GM23338 (cell line): Measurements from ENCODE around the gene YBX2. TPM values are rescaled to one million over a fixed set of nuclear protein-coding genes. Genes with fewer than 3 reads are reported as not detected.

Source experiments
- ATAC-seq: fragments of 200-7000 bp; cut with Tn5 transposase; 3 replicates; pipeline ENCODE4 v1.9.1; 2020
- DNase-seq: peaks from one replicate; pipeline ENCODE4 v3.0.0-alpha.2; 2015; ENCODE audit warnings: low spot score
- H2AFZ ChIP-seq: fragments of 200-600 bp; sonication (generic); 2 replicates; pipeline ENCODE4 v1.8.0; 2016; ENCODE audit warnings: antibody characterized with exemption, mild to moderate bottlenecking, moderate library complexity
- H3F3A ChIP-seq: fragments of 200-600 bp; sonication (generic); replicated peaks from 2 replicates; pipeline ENCODE4 v1.8.0; 2017; ENCODE audit warnings: antibody characterized with exemption, mixed run types, low read depth
- H3K27ac ChIP-seq: fragments of 200-600 bp; sonication (generic); 2 replicates; pipeline ENCODE4 v1.6.1; 2016; ENCODE audit warnings: low read depth
- H3K27me3 ChIP-seq: fragments of 200-600 bp; sonication (generic); 2 replicates; pipeline ENCODE4 v1.8.0; 2016; ENCODE audit warnings: mild to moderate bottlenecking, mixed run types, moderate library complexity; ENCODE audit not compliant: insufficient read depth
- H3K36me3 ChIP-seq: fragments of 200-600 bp; sonication (generic); 2 replicates; pipeline ENCODE4 v1.8.0; 2016; ENCODE audit warnings: mild to moderate bottlenecking; ENCODE audit not compliant: insufficient read depth
- H3K4me1 ChIP-seq: fragments of 200-600 bp; sonication (generic); 2 replicates; pipeline ENCODE4 v1.8.0; 2016; ENCODE audit warnings: mild to moderate bottlenecking, moderate library complexity; ENCODE audit not compliant: insufficient read depth
- H3K4me2 ChIP-seq: fragments of 200-600 bp; sonication (generic); 2 replicates; pipeline ENCODE4 v1.7.1; 2017; ENCODE audit warnings: mixed run types
- H3K4me3 ChIP-seq: fragments of 200-600 bp; sonication (generic); 2 replicates; pipeline ENCODE4 v1.6.1; 2016; ENCODE audit warnings: mixed run types
- H3K79me2 ChIP-seq: fragments of 200-600 bp; sonication (generic); replicated peaks from 2 replicates; pipeline ENCODE4 v1.8.0; 2017; ENCODE audit warnings: mild to moderate bottlenecking; ENCODE audit not compliant: insufficient read depth
- H3K9me2 ChIP-seq: fragments of 200-600 bp; sonication (generic); 2 replicates; pipeline ENCODE4 v1.8.0; 2017; ENCODE audit not compliant: insufficient read depth
- H4K20me1 ChIP-seq: fragments of 200-600 bp; sonication (generic); replicated peaks from 2 replicates; pipeline ENCODE4 v1.8.0; 2017; ENCODE audit warnings: mild to moderate bottlenecking; ENCODE audit not compliant: insufficient read depth
- H3K27ac Mint-ChIP-seq: 2 replicates; pipeline ENCODE4 v1.8.0; 2020; ENCODE audit warnings: inconsistent platforms, mild to moderate bottlenecking, moderate library complexity, mixed read lengths
- H3K27me3 Mint-ChIP-seq: 3 replicates; pipeline ENCODE4 v1.8.0; 2022; ENCODE audit warnings: low read depth, mild to moderate bottlenecking, moderate library complexity, mixed read lengths, inconsistent platforms; ENCODE audit not compliant: insufficient read depth, poor library complexity
- H3K36me3 Mint-ChIP-seq: 3 replicates; pipeline ENCODE4 v1.8.0; 2021; ENCODE audit warnings: low read depth, mild to moderate bottlenecking, inconsistent platforms, moderate library complexity, mixed read lengths
- H3K4me1 Mint-ChIP-seq: 3 replicates; pipeline ENCODE4 v1.8.0; 2020; ENCODE audit warnings: mild to moderate bottlenecking, inconsistent platforms, mixed read lengths
- H3K4me3 Mint-ChIP-seq: 3 replicates; pipeline ENCODE4 v1.8.0; 2021; ENCODE audit warnings: moderate library complexity, mild to moderate bottlenecking, inconsistent platforms, mixed read lengths
- H3K9me3 Mint-ChIP-seq: 3 replicates; pipeline ENCODE4 v1.8.0; 2020; ENCODE audit warnings: moderate library complexity, mild to moderate bottlenecking, inconsistent platforms, mixed read lengths
- CREB1 ChIP-seq: fragments of 250-450 bp; sonication (Bioruptor Pico); IDR thresholded peaks from 2 replicates; pipeline ENCODE4 v1.5.0; 2020; ENCODE audit warnings: low read depth, mild to moderate bottlenecking, moderate library complexity
- EZH2 ChIP-seq: fragments of 200-600 bp; sonication (generic); IDR thresholded peaks from one replicate; pipeline ENCODE4 v1.8.0; 2017; ENCODE audit warnings: antibody characterized with exemption, mild to moderate bottlenecking, low read depth; ENCODE audit not compliant: unreplicated experiment
- EZH2phosphoT487 ChIP-seq: fragments of 200-600 bp; sonication (generic); IDR thresholded peaks from one replicate; pipeline ENCODE4 v1.8.1; 2018; ENCODE audit warnings: antibody characterized with exemption; ENCODE audit not compliant: unreplicated experiment
- JUNB ChIP-seq: IDR thresholded peaks from one replicate; pipeline ENCODE4 v1.6.1; 2016; ENCODE audit warnings: antibody characterized with exemption; ENCODE audit not compliant: unreplicated experiment
- POLR2AphosphoS5 ChIP-seq: IDR thresholded peaks from 2 replicates; pipeline ENCODE4 v1.6.1; 2016; ENCODE audit warnings: antibody characterized with exemption, low read depth
- STAT1 ChIP-seq: IDR thresholded peaks from one replicate; pipeline ENCODE4 v1.6.1; 2016; ENCODE audit warnings: antibody characterized with exemption; ENCODE audit not compliant: unreplicated experiment
- ZNF114 ChIP-seq: fragments of 250-450 bp; sonication (Bioruptor Pico); IDR thresholded peaks from 2 replicates; pipeline ENCODE4 v1.5.0; 2020; ENCODE audit warnings: mild to moderate bottlenecking, moderate library complexity
- ZNF331 ChIP-seq: fragments of 250-450 bp; sonication (Bioruptor Pico); IDR thresholded peaks from 2 replicates; pipeline ENCODE4 v1.5.0; 2020; ENCODE audit warnings: low read depth, mild to moderate bottlenecking, moderate library complexity
- polyA plus RNA-seq: library from polyadenylated mRNA; unstranded; fragments of >200 nt; fragmentation: Nextera tagmentation; extraction: Ambion mirVana; gene quantifications from 2 replicates; pipeline ENCODE4 v1.2.1, GENCODE V29; 2016
- total RNA-seq: library from RNA; depleted of rRNA; stranded (reverse); fragments of >200 nt; shearing (Covaris generic); gene quantifications from 2 replicates; pipeline ENCODE4 v1.2.3, GENCODE V29; 2014
- TF ChIP-seq, protein P1 (sequence below): IDR thresholded peaks from 2 replicates; pipeline ENCODE4 v1.6.1; 2016; ENCODE audit warnings: antibody characterized with exemption
- TF ChIP-seq, protein P2 (sequence below), 2 experiments: fragments of 200-600 bp in 1 of 2; sonication (generic) in 1 of 2; conservative IDR thresholded peaks; 2 replicates each; pipeline versions ENCODE4 v1.5.1 to v1.6.1; 2016 to 2017; ENCODE audit warnings: antibody characterized with exemption in 2 of 2, low read depth in 2 of 2, mild to moderate bottlenecking in 2 of 2, moderate library complexity in 1 of 2
- TF ChIP-seq, protein P3 (sequence below): fragments of 250-450 bp; sonication (Bioruptor Pico); IDR thresholded peaks from 2 replicates; pipeline ENCODE4 v1.5.0; 2020; ENCODE audit warnings: mild to moderate bottlenecking, moderate library complexity
- TF ChIP-seq, protein P4 (sequence below): IDR thresholded peaks from one replicate; pipeline ENCODE4 v1.6.1; 2018; ENCODE audit warnings: antibody characterized with exemption; ENCODE audit not compliant: unreplicated experiment

The YBX2 gene
- total and polyA plus RNA-seq, 2 experiments from 2014 or later, result 22.5 to 36.5 TPM

DNA sequence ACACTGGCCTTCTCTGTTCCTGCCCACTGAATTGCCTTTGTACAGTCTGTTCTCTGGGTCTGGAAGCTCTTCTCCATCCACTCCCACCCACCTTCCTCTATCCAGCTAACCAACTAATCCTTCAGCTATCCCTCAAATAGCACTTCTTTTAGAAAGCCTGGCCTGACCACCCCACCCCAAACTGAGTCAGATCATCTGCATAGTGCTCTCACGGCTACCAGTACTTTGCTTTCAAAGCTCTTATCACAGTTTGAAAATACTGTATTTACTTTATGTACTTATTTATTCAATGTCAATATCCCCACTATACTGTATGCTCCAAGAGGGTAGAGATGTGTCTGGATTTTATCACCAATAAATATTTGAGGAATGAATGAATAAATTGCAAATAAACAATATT, 27.7 kb downstream of the YBX2 start:
- no peak overlapping the region for H3K4me3 ChIP-seq
- peaks cover 15% of the 10 kb centered on the region for H3F3A ChIP-seq
- no peaks in the 10 kb centered on the region for H3K27me3 ChIP-seq
- peaks cover 20% of the 10 kb centered on the region for H3K27me3 Mint-ChIP-seq
- DNase-seq (no peak), ATAC-seq (no peak)
- H3K4me3 Mint-ChIP-seq, result no peak overlapping the region; the same call in 2 of the 3 replicates
- no peaks in the 10 kb centered on the region for H3K36me3 ChIP-seq
- H3K4me1 ChIP-seq, result peaks cover 9% of the 10 kb centered on the region
- no peak overlapping the region for H3K27ac ChIP-seq
- H3K9me3 Mint-ChIP-seq, result no peaks in the 10 kb centered on the region; the same call in 2 of the 3 replicates
- H3K4me2 ChIP-seq, result no peak overlapping the region
- H4K20me1 ChIP-seq, result no peaks in the 10 kb centered on the region
- H3K27ac Mint-ChIP-seq, result no peak overlapping the region
- TF ChIP-seq EZH2, result no peak
- TF ChIP-seq ZNF331 (CRISPR knock-in tag), result no peak
- no peak for TF ChIP-seq STAT1
- TF ChIP-seq CREB1 (CRISPR knock-in tag), result no peak
- no peak for TF ChIP-seq ZNF114 (CRISPR knock-in tag)
- TF ChIP-seq, protein P1, sequence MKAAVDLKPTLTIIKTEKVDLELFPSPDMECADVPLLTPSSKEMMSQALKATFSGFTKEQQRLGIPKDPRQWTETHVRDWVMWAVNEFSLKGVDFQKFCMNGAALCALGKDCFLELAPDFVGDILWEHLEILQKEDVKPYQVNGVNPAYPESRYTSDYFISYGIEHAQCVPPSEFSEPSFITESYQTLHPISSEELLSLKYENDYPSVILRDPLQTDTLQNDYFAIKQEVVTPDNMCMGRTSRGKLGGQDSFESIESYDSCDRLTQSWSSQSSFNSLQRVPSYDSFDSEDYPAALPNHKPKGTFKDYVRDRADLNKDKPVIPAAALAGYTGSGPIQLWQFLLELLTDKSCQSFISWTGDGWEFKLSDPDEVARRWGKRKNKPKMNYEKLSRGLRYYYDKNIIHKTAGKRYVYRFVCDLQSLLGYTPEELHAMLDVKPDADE, result no peak
- TF ChIP-seq JUNB, result no peak
- TF ChIP-seq, protein P2, sequence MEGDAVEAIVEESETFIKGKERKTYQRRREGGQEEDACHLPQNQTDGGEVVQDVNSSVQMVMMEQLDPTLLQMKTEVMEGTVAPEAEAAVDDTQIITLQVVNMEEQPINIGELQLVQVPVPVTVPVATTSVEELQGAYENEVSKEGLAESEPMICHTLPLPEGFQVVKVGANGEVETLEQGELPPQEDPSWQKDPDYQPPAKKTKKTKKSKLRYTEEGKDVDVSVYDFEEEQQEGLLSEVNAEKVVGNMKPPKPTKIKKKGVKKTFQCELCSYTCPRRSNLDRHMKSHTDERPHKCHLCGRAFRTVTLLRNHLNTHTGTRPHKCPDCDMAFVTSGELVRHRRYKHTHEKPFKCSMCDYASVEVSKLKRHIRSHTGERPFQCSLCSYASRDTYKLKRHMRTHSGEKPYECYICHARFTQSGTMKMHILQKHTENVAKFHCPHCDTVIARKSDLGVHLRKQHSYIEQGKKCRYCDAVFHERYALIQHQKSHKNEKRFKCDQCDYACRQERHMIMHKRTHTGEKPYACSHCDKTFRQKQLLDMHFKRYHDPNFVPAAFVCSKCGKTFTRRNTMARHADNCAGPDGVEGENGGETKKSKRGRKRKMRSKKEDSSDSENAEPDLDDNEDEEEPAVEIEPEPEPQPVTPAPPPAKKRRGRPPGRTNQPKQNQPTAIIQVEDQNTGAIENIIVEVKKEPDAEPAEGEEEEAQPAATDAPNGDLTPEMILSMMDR (conservative IDR thresholded peaks at IDR 0.05; ENCODE audit: low read depth in 2 of 2), result no peak
- TF ChIP-seq EZH2phosphoT487, result no peak
- no peak for TF ChIP-seq POLR2AphosphoS5
- TF ChIP-seq, protein P3, sequence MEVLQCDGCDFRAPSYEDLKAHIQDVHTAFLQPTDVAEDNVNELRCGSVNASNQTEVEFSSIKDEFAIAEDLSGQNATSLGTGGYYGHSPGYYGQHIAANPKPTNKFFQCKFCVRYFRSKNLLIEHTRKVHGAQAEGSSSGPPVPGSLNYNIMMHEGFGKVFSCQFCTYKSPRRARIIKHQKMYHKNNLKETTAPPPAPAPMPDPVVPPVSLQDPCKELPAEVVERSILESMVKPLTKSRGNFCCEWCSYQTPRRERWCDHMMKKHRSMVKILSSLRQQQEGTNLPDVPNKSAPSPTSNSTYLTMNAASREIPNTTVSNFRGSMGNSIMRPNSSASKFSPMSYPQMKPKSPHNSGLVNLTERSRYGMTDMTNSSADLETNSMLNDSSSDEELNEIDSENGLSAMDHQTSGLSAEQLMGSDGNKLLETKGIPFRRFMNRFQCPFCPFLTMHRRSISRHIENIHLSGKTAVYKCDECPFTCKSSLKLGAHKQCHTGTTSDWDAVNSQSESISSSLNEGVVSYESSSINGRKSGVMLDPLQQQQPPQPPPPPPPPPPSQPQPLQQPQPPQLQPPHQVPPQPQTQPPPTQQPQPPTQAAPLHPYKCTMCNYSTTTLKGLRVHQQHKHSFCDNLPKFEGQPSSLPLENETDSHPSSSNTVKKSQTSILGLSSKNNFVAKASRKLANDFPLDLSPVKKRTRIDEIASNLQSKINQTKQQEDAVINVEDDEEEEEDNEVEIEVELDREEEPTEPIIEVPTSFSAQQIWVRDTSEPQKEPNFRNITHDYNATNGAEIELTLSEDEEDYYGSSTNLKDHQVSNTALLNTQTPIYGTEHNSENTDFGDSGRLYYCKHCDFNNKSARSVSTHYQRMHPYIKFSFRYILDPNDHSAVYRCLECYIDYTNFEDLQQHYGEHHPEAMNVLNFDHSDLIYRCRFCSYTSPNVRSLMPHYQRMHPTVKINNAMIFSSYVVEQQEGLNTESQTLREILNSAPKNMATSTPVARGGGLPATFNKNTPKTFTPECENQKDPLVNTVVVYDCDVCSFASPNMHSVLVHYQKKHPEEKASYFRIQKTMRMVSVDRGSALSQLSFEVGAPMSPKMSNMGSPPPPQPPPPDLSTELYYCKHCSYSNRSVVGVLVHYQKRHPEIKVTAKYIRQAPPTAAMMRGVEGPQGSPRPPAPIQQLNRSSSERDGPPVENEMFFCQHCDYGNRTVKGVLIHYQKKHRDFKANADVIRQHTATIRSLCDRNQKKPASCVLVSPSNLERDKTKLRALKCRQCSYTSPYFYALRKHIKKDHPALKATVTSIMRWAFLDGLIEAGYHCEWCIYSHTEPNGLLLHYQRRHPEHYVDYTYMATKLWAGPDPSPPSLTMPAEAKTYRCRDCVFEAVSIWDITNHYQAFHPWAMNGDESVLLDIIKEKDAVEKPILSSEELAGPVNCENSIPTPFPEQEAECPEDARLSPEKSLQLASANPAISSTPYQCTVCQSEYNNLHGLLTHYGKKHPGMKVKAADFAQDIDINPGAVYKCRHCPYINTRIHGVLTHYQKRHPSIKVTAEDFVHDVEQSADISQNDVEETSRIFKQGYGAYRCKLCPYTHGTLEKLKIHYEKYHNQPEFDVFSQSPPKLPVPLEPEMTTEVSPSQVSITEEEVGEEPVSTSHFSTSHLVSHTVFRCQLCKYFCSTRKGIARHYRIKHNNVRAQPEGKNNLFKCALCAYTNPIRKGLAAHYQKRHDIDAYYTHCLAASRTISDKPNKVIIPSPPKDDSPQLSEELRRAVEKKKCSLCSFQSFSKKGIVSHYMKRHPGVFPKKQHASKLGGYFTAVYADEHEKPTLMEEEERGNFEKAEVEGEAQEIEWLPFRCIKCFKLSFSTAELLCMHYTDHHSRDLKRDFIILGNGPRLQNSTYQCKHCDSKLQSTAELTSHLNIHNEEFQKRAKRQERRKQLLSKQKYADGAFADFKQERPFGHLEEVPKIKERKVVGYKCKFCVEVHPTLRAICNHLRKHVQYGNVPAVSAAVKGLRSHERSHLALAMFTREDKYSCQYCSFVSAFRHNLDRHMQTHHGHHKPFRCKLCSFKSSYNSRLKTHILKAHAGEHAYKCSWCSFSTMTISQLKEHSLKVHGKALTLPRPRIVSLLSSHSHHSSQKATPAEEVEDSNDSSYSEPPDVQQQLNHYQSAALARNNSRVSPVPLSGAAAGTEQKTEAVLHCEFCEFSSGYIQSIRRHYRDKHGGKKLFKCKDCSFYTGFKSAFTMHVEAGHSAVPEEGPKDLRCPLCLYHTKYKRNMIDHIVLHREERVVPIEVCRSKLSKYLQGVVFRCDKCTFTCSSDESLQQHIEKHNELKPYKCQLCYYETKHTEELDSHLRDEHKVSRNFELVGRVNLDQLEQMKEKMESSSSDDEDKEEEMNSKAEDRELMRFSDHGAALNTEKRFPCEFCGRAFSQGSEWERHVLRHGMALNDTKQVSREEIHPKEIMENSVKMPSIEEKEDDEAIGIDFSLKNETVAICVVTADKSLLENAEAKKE (CRISPR knock-in tag), result no peak
- TF ChIP-seq, protein P4, sequence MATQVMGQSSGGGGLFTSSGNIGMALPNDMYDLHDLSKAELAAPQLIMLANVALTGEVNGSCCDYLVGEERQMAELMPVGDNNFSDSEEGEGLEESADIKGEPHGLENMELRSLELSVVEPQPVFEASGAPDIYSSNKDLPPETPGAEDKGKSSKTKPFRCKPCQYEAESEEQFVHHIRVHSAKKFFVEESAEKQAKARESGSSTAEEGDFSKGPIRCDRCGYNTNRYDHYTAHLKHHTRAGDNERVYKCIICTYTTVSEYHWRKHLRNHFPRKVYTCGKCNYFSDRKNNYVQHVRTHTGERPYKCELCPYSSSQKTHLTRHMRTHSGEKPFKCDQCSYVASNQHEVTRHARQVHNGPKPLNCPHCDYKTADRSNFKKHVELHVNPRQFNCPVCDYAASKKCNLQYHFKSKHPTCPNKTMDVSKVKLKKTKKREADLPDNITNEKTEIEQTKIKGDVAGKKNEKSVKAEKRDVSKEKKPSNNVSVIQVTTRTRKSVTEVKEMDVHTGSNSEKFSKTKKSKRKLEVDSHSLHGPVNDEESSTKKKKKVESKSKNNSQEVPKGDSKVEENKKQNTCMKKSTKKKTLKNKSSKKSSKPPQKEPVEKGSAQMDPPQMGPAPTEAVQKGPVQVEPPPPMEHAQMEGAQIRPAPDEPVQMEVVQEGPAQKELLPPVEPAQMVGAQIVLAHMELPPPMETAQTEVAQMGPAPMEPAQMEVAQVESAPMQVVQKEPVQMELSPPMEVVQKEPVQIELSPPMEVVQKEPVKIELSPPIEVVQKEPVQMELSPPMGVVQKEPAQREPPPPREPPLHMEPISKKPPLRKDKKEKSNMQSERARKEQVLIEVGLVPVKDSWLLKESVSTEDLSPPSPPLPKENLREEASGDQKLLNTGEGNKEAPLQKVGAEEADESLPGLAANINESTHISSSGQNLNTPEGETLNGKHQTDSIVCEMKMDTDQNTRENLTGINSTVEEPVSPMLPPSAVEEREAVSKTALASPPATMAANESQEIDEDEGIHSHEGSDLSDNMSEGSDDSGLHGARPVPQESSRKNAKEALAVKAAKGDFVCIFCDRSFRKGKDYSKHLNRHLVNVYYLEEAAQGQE, result no peak
- peaks cover 3% of the 10 kb centered on the region; the same call in 2 of the 3 replicates for H3K36me3 Mint-ChIP-seq
- H2AFZ ChIP-seq, result no peak overlapping the region
- peaks cover 21% of the 10 kb centered on the region for H3K4me1 Mint-ChIP-seq
- H3K79me2 ChIP-seq, result 0 out of 2 replicates have a peak, but pooled peaks cover 2% of the 10 kb centered on the region
- no peaks in the 10 kb centered on the region for H3K9me2 ChIP-seq
